Fibroblast of skin of scalp (primary cell): ENCODE data around the gene DHX58.

ENCODE experiments used
- DNase-seq: peaks from one replicate; pipeline ENCODE4 v3.0.0-alpha.2; 2013

DHX58 gene

GRCh38 chr17:42052346-42052877 lies 60.1 kb downstream of the DHX58 start:
- no peak for DNase-seq

- no peak for DNase-seq
Observed at GRCh38 chr17:42051645-42052044, 60.9 kb downstream of the DHX58 start.
